Neural progenitor cell (in vitro differentiated cells): ENCODE measurements around the gene UBR2.

Experiments used
- EZH2 ChIP-seq: fragments of 200-600 bp; sonication (generic); IDR thresholded peaks from 2 replicates; pipeline ENCODE4 v1.6.1; 2017; ENCODE audit warnings: antibody characterized with exemption, mild to moderate bottlenecking, moderate library complexity
- EZH2phosphoT487 ChIP-seq: fragments of 200-600 bp; sonication (generic); IDR thresholded peaks from 2 replicates; pipeline ENCODE4 v1.6.1; 2017; ENCODE audit warnings: antibody characterized with exemption
- TF ChIP-seq, protein P1 (sequence below): fragments of 200-600 bp; sonication (generic); IDR thresholded peaks from 2 replicates; pipeline ENCODE4 v1.5.1; 2017; ENCODE audit warnings: antibody characterized with exemption, mild to moderate bottlenecking

DNA sequence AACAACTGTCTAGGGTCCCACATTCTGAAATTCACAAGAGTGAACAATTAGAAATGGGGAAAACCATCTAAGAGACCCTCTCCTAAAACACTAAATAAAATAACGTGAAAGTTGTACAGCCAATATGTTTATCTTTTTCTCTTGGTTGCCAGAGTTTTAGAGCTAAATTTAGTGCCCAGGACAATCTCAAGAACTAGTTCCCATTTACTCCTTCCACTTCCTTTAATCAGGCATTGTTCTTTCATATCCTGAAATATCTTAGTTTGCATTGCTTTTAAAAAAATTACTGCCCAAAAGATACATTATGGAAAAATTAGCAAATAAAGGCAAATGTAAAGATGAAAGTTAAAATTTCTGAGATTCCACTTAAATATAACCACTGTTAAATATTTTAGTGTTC lies 33.1 kb upstream of the UBR2 start:
- TF ChIP-seq EZH2 (no peak), EZH2phosphoT487 (no peak)
- TF ChIP-seq, protein P1, sequence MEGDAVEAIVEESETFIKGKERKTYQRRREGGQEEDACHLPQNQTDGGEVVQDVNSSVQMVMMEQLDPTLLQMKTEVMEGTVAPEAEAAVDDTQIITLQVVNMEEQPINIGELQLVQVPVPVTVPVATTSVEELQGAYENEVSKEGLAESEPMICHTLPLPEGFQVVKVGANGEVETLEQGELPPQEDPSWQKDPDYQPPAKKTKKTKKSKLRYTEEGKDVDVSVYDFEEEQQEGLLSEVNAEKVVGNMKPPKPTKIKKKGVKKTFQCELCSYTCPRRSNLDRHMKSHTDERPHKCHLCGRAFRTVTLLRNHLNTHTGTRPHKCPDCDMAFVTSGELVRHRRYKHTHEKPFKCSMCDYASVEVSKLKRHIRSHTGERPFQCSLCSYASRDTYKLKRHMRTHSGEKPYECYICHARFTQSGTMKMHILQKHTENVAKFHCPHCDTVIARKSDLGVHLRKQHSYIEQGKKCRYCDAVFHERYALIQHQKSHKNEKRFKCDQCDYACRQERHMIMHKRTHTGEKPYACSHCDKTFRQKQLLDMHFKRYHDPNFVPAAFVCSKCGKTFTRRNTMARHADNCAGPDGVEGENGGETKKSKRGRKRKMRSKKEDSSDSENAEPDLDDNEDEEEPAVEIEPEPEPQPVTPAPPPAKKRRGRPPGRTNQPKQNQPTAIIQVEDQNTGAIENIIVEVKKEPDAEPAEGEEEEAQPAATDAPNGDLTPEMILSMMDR, result no peak
